ENCODE data around the gene KCNS3.

DNA sequence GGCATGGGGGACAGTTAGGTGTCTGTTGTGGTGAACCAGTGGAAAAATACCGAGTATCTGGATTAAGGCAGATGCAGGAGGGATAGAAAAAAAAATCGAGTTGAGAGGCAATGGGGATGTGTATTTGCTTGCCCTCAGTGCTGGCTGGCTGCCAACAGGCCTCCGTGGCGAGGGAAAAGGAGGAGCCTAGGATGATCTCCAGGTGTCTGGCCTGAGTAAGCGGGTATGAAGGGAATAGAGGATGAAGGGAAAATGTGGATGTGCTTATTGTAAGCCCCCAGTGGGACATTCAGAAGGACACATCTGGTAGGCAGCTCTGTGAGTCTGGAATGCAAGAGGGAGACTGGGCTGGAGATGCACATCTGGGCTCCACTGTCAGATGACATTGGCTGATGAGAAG lies 22.8 kb downstream of the KCNS3 start:
- no peak for TF ChIP-seq CTCF (IDR thresholded peaks at IDR 0.05)
- no peak for TF ChIP-seq POLR2A (IDR thresholded peaks at IDR 0.05; ENCODE audit: low read depth)
- TF ChIP-seq POLR2AphosphoS5 (IDR thresholded peaks at IDR 0.05): no peak
